IPS DF 6.9 (cell line): ENCODE results near the gene DMPK.
"Not testable (repeated sequence)": the region's sequence is repeated elsewhere in the genome, so short reads cannot be mapped to it uniquely, and the experiment has no call there.

Experiments
- DNase-seq: peaks from one replicate; pipeline ENCODE4 v3.0.0-alpha.2; 2013; ENCODE audit warnings: low read depth, low spot score
- H3K27ac ChIP-seq: one replicate; pipeline ENCODE4 v1.5.1; 2013; ENCODE audit warnings: low read length, control low read depth
- H3K27me3 ChIP-seq: 2 replicates; pipeline ENCODE4 v1.6.1; 2013; ENCODE audit warnings: mild to moderate bottlenecking, low read length; ENCODE audit not compliant: control insufficient read depth, insufficient read depth
- H3K36me3 ChIP-seq: 2 replicates; pipeline ENCODE4 v1.6.1; 2013; ENCODE audit warnings: low read length; ENCODE audit not compliant: control insufficient read depth, insufficient read depth
- H3K4me1 ChIP-seq: 2 replicates; pipeline ENCODE4 v1.6.1; 2013; ENCODE audit warnings: low read length; ENCODE audit not compliant: control insufficient read depth, insufficient read depth
- H3K4me3 ChIP-seq: 2 replicates; pipeline ENCODE4 v1.5.1; 2013; ENCODE audit warnings: mild to moderate bottlenecking, low read length
- H3K9me3 ChIP-seq: 2 replicates; pipeline ENCODE4 v1.6.1; 2013; ENCODE audit warnings: low read length, inconsistent platforms; ENCODE audit not compliant: control insufficient read depth, insufficient read depth
- WGBS: extraction: QIAGEN DNeasy Blood & Tissue Kit; methylation state at CpG from one replicate; pipeline ENCODE4 v1.1.7; 2013; ENCODE audit warnings: mixed read lengths, missing lambda C conversion rate; ENCODE audit not compliant: insufficient read length, insufficient coverage; 5-methylcytosine and 5-hydroxymethylcytosine counted together

DMPK gene

DNA sequence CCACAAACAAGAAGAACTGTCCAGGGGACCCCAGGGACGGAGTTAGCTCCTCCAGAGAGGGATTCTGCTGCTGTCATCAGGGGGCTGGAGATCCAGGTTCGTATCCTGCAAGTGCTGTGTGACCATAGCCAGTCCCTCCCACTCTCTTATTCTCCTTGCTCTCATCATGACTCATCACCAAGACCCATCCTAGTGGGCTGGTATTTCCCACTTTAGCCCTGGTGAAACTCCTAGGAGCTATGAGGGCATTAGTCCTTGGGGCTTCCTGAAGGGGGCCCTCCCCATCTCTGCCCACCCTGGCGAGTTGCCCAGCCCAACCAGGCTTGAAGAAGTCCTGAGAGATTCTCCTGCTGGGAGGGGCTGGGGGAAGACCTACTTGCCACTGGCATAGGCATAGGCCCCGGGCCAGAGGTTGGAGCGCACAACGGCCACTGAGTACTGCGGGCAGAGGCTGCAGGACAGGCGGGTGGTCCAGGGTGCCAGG lies 17.8 kb upstream of the DMPK start:
- no CpG with 5 or more reads among the region's 8 CpGs for WGBS
- DNase-seq = no peak
- H3K27ac ChIP-seq = no peak overlapping the region
- no peaks in the 10 kb centered on the region for H3K27me3 ChIP-seq
- no peak overlapping the region for H3K4me3 ChIP-seq
- H3K4me1 ChIP-seq = peaks cover 2% of the 10 kb centered on the region; the same call in 1 of the 2 replicates
- H3K36me3 ChIP-seq = no peaks in the 10 kb centered on the region; the same call in 1 of the 2 replicates
- H3K9me3 ChIP-seq = no peaks in the 10 kb centered on the region

DNA sequence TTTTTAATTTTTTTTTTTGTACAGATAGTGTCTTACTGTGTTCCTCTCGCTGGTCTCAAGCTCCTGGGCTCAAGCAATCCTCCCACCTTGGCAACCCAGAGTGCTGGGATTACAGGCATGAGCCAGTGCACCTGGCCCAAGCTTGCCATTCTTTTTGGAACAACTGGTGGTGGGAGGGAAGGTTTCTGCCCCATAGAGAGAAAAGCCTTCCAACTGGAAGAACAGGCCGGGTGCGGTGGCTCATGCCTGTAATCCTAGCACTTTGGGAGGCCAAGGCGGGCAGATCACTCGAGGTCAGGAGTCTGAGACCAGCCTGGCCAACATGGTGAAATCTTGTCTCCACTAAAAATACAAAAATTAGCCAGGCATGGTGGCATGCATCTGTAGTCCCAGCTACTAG lies 17.3 kb upstream of the DMPK start:
- not testable (repeated sequence) for H3K27me3 ChIP-seq, H3K4me1 ChIP-seq, H3K4me3 ChIP-seq, DNase-seq, H3K9me3 ChIP-seq, H3K27ac ChIP-seq, H3K36me3 ChIP-seq
- no CpG with 5 or more reads among the region's 5 CpGs for WGBS

DNA sequence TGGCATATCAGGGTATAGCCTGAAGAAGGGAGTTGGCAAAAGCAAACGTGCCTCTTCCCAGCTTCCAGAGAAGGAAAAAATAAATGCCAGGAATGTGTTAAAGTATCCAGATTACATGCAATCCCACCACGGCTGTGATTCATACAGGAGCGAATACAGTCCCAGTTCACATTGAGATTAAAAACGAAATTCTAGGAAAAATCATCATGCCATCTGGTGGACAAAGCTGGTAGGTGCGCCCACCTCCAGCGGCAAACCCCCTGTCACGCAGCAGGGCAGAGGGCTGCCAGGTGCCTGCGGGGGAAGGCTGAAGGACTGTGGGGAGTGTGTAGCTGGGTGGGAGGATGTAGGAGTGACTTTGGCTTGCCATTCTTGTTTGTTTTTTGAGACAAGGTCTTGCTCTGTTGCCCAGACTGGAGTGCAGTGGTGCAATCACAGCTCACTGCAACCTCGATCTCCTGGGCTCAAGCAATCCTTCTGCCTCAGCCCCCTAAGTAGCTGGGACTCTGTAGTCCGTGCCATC lies 16.8 kb upstream of the DMPK start:
- no peak overlapping the region for H3K27ac ChIP-seq
- no peaks in the 10 kb centered on the region; the same call in 1 of the 2 replicates for H3K36me3 ChIP-seq
- no peak for DNase-seq
- no peaks in the 10 kb centered on the region for H3K9me3 ChIP-seq
- no peaks in the 10 kb centered on the region; the same call in 1 of the 2 replicates for H3K4me1 ChIP-seq
- WGBS = no CpG with 5 or more reads among the region's 10 CpGs
- no peak overlapping the region for H3K4me3 ChIP-seq
- no peaks in the 10 kb centered on the region for H3K27me3 ChIP-seq

DNA sequence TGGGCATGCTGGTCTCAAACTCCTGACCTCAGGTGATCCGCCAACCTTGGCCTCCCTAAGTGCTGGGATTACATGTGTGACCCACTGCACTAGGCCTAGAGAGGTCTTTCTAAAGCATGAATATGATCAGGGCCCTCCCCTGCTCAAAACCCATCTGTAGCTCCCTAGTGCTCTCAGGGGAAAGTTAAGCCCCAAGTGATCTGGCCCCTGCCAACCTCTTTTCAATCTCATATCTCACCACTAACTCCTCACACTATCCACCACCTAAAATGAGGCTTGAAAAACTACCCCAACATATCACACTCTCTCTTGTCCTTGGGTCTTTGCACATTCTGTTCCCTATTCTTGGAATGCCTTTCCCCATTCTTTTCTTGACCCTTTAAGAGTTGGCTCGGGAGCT lies 12.3 kb upstream of the DMPK start:
- Histone ChIP-seq H3K4me3 (no peak overlapping the region), H3K36me3 (no peaks in the 10 kb centered on the region), H3K9me3 (no peaks in the 10 kb centered on the region), H3K4me1 (no peaks in the 10 kb centered on the region), H3K27me3 (no peaks in the 10 kb centered on the region), H3K27ac (no peak overlapping the region)
- no CpG with 5 or more reads among the region's 2 CpGs for WGBS
- no peak for DNase-seq

DNA sequence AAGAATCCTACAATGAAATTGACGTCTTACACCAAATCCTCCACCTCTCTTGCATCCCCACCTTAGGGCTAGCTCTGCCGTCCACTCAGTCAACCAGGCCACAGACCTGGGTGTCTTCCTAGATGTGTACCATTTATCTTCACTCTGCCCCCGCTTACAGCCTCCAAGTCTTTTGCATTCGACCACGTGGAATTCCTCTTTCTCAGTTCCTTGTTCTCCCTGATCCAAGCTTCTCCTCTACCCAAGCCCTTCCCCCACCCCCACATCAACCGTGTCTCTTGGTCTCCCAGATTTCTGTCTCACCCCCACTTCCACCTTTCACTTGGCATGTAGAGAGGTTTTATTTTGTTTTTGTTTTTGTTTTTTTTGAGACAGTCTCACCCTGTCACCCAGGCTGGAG lies 11.6 kb upstream of the DMPK start:
- no peaks in the 10 kb centered on the region for H3K9me3 ChIP-seq
- peaks cover 7% of the 10 kb centered on the region; the same call in 1 of the 2 replicates for H3K36me3 ChIP-seq
- H3K4me3 ChIP-seq = no peak overlapping the region
- no peaks in the 10 kb centered on the region for H3K4me1 ChIP-seq
- no peaks in the 10 kb centered on the region for H3K27me3 ChIP-seq
- no peak for DNase-seq
- no CpG with 5 or more reads among the region's 6 CpGs for WGBS
- no peak overlapping the region for H3K27ac ChIP-seq

DNA sequence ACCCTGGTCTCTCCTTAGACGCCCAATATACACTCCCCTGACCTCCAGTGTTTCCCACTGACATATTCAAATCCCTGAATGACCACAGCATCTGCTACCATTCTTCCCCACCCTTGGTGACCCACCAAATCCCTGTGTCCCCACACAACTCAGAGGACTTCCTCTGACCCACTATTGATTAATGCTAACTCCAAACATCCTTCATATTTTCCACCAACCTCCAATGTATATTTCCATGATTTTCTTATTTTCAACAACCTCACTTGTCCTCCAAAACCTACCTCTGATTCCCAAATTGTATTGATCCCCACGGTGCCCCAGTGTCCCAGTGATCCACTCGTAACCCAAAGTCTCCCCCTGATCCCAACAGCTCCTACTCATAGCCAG lies 10.9 kb upstream of the DMPK start:
- no peak overlapping the region for H3K27ac ChIP-seq
- H3K9me3 ChIP-seq = no peaks in the 10 kb centered on the region
- no CpG with 5 or more reads among the region's 3 CpGs for WGBS
- H3K36me3 ChIP-seq = peaks cover 11% of the 10 kb centered on the region
- no peaks in the 10 kb centered on the region for H3K27me3 ChIP-seq
- H3K4me3 ChIP-seq = no peak overlapping the region
- DNase-seq = no peak
- H3K4me1 ChIP-seq = no peaks in the 10 kb centered on the region

DNA sequence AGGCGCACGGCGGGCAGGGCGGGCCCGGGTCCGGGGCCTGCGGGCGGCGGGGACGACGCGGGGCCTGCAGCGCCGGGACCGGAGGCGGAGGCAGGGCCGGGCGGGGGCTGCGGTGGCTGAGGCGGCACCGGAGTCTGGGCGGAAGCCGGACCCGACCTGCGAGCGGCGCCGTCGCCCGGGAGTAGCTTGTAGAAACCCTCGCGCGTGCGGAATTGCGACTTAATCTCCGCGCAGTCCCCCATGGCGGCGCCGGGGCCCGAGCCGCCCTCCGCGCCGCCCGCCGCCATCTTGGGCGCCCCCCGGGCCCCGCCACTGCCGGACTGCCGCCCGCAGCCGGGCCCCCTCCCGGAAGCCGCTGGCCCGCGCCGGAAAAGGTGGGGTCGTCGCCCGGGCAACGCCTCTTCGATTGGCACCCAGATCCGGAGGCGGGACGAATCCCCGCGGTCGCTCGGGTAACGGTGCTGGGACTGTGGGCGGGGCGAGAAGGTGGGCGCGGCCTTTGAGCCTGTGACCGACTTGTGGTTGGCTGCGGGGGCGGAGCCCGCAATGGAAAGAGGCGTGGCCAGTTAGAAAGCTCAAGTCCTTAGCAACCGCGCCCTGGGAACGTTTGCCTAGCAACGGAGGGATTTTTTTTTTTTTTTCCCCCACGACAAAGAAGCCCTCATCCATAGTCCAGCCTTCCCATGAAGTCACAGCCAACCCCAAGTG lies 10.3 kb upstream of the DMPK start, which contains the start of gene DMWD:
Gene DMWD (minus strand): TSS at position 376 of the 708 bp plus-strand sequence. CDS start 89 bp downstream, at position 287.
- Histone ChIP-seq H3K27ac (no peak within 1 kb of the TSS), H3K9me3 (no peaks in the 10 kb centered on the region), H3K4me3 (peak within 1 kb of the TSS; percentile 95), H3K36me3 (peaks cover 13% of the 10 kb centered on the region), H3K27me3 (no peaks in the 10 kb centered on the region), H3K4me1 (no peaks in the 10 kb centered on the region)
- no CpG with 5 or more reads among the region's 86 CpGs for WGBS
- peak; percentile 100 for DNase-seq

DNA sequence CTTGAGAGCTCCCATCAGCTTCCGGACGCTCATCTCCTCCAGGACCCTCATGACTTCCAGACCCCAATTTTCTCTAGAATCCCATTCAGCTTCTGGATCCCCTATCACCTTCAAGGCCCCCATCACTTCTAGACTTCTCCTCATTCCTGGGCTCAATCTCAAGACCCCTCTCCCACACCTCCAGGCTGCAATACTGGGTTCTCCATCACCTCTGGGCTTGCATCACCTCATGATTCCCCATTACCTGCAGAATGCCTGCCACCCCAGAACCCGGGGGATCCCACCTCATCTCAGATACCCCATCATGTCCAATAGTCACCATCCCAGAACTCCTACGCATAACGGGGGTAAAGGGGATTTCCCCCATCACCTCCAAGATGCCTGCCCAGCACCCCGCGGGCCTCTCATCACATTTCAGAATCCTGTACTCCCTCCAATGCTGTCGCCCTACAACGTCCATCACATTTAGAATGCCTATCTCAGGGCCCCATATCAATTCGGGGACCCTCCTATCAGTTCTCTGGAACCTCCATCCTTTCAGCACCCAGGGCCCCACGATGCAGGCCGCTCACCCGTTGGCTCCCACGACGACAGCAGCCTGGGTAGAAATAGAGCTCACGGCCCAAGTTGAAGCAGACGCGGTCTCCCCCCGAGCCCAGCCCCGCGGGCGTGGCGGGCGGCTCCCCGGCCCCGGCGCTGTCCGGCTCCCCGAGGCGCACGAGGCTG lies 9.6 kb upstream of the DMPK start:
- DNase-seq = no peak
- Histone ChIP-seq H3K27me3 (no peaks in the 10 kb centered on the region), H3K4me3 (peak overlapping the region; percentile 95), H3K27ac (no peak overlapping the region), H3K4me1 (no peaks in the 10 kb centered on the region), H3K36me3 (peaks cover 17% of the 10 kb centered on the region), H3K9me3 (no peaks in the 10 kb centered on the region)
- WGBS = no CpG with 5 or more reads among the region's 31 CpGs

DNA sequence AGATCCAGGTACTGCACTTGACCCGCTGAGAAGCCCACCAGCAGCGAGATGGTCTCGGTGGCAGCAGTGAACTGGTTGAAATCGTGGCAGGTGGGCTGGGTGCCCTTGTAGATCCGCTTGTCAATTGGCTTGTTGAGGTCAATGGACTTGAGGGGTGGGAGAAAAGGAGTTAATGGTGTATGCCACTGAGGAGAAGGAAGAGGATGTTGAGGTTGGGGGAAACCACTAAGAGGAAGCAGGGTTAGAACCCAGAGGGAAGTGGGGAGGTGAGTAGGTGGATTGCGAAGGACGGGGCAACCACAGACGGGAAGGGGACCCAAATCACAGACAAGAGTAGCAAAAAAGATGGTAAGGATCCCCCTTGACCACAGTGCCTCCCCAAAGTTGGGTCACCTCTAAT lies 8.7 kb upstream of the DMPK start:
- Histone ChIP-seq H3K27ac (no peak overlapping the region), H3K4me1 (no peaks in the 10 kb centered on the region), H3K36me3 (peaks cover 27% of the 10 kb centered on the region), H3K4me3 (no peak overlapping the region), H3K9me3 (no peaks in the 10 kb centered on the region), H3K27me3 (no peaks in the 10 kb centered on the region)
- DNase-seq = no peak
- WGBS = no CpG with 5 or more reads among the region's 8 CpGs

DNA sequence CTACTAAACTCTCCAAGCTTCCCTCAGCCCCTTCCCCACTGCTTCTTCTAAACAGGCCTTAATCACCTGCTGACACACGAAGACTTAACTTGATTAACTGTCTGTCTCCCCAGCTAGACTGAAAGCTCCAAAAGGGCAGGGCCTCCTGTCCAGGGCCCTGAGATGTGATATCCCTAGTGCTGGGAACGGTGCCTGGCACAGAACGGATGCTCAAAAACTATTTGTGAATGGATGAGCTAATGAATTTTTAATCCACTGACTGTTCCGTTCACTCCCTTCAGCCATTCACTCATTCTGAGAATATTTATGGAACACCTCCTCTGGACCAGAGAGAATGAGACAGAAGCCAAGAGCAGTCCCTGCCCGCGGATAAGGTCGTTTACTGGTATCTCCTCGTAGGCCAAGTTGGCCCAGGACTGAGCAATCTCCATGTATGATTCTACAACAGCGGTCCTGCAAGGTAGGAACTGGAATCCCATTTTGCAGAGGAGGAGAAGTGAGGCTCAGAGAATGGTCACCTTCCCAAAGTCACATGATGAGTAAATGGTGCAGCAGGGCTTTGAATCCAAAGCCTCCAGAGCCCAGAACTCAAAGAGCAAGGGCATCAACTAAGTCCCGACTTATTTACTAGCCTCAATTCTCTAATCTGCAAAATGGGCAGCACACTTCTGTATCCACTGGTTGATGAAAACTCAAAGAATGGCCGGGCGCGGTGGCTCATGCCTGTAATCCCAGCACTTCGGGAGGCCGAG lies 6.9 kb upstream of the DMPK start:
- no peaks in the 10 kb centered on the region for H3K9me3 ChIP-seq
- no peak overlapping the region for H3K27ac ChIP-seq
- DNase-seq = no peak
- no peak overlapping the region for H3K4me3 ChIP-seq
- peaks cover 32% of the 10 kb centered on the region for H3K36me3 ChIP-seq
- no CpG with 5 or more reads among the region's 15 CpGs for WGBS
- H3K27me3 ChIP-seq = no peaks in the 10 kb centered on the region
- no peaks in the 10 kb centered on the region for H3K4me1 ChIP-seq
